ENCODE results near the gene PLXNA2. TPM values are rescaled to one million over a fixed set of nuclear protein-coding genes. Genes with fewer than 3 reads are reported as not detected.

PLXNA2 gene
- total RNA-seq, 1 donor from 2014 or later, result 37.9 TPM

DNA sequence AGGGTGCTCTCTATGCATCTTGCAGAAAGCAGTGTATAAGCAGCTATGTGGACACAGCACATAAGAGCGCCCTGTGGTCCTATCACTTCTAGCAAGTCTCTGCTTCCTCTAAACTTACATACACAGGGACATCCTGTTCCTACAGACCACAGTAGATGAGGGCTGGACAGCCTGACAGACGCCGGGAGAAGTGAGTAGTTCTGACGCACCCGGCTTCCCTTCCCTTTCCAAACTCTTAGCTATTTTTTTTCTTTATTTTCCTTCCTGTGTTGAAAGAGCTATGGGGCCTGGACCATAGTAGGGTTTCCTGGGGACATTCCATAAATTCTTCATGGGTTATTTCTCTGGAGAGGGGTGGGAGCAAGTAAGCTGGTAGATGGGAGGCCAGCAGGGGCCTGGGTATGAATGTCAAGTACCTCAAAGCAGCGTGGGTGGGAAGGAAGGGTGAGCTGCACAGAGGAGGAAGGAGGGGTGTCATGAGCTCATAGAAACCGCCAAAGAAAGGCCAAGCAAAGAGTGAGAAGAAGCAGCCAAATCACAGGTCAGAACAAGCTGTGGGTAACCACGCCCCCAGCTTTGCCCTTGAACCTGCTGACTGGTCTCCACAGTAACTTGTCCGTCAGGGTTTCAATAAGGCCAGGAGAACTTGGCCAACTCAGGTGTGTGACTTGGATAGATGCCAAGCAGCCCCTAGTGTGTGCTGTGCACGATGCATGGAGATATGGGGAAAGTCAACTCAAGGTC is 36.6 kb downstream of the PLXNA2 start:
- DNase-seq (ENCODE audit: low spot score in 2 of 2), result no peak
- no peak for FAIRE-seq

DNA sequence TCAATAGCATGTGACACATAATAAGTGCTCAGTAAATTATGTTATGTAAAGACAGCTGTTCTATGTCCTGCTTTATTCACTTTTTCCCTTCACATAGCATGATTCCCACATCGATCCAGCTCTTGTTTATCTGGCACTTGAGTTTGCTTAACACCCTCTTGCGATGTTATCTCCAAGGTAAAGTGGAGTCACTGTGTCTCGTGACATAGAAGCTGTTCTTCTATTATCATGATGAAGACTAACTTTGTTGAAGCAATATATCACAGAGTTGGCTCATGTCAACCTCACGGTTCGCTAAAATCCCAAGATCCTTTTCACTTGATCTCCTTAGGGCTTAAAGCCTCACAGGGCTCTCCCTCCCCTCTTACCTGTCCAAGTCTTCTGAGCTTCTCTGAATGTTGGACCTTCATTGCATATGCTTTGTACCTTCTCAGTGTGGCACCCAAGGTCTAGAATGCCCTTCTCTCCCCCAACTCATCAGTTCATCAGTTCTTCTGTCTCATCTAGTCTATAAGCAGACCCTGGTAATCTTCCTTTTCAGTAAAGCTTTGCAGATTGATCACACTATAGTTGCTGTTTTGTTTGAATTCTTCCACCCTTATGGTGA is 38.0 kb downstream of the PLXNA2 start:
- no peak for DNase-seq (ENCODE audit: low spot score in 2 of 2)

DNA sequence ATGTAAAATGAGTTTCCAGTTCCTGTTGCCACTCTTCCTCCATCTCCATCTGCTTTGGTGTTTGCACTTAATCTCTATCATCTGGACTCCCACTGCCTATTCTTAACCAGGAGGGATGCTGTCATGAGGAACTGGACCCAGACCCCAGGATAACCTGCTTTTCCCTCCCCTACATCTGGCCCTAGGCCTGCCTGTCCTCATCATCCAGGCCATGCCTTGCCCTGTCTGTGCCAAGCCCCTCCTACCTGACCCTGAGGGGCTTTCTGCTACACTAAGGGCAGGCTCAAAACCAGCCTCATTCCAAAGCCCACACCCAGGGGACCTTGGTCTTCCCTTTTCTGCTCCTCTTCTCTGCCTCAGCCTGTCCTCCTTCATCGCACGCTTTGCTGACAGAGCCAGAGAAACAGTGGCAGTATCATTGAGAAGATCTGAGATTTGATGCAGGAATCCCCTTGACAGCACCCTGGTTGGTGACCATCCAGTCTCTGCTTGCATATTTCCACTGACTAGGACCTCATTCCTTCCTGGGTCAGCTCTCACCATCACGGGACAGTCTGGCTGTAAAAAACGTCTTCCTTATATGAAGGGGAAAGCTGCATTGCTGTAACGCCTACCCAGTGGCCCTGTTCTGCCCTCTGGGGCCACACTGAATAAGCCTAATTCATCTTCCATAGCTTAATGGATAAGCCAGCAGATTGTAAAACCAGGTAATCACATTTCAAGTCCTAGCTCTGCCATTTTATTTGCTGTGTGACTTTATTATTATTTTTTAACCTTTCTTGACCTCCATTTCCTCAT is 38.8 kb downstream of the PLXNA2 start:
- FAIRE-seq, result no peak
- DNase-seq (ENCODE audit: low spot score in 2 of 2), result no peak

More for the DNA sequence above, 38.0 kb downstream of the PLXNA2 start:
- no peak for FAIRE-seq

DNA sequence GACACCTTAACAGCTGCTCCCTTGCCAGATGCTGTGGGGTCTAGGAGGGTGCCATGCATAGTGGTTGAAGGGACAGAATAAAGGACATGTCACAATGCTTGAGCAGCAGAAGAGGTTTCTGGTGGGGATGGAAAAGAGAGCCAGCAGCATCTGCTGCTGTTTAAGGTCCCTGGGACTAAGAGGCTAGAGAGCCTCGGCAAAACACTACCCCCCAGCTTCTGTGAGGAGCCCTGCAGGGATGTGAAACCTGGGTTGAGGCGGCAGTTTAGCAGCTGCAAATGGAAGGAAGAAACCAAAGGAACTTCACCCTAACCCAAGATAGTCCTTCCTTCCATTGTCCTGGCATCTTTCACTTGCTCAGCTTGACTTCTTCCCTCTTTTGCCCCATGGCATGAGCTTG is 39.4 kb downstream of the PLXNA2 start:
- no peak for DNase-seq (ENCODE audit: low spot score in 2 of 2)
- no peak for FAIRE-seq

DNA sequence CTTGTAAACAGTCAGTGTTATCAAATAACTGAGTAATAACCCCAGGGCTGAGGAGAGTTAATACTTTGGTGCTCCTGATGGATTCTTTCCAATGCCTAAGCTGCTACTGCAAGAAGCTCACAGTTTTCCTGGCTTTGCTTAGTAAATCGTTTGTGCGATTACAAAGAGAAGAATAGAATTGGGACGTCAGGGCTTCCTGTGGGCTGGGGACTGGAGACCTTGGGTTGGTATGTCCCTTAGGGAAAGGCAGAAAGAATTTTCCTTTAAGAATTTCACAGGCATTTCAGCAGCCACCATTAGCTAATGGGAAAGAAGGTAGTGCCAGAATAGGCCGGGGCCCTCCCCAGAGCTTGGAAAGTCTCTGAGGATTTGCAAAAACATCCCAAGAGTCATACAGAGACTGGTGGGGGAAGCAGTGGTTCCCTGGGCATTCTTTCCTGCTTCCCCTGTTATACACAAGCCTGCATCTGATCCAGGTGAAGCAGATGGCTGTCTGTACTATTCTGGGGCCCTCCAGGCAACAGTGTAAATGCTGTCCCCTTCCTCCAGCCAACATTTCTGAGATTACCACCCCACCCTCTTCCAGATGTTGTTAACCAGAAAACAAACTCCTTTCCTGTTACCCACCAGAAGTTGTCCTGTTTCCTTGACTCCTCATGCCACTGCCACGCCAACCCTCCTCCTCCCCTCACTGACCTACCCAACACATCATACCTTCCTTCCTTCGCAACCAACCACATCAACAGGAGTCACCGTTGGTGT is 40.2 kb downstream of the PLXNA2 start:
- FAIRE-seq, result no peak
- no peak for DNase-seq (ENCODE audit: low spot score in 2 of 2)

DNA sequence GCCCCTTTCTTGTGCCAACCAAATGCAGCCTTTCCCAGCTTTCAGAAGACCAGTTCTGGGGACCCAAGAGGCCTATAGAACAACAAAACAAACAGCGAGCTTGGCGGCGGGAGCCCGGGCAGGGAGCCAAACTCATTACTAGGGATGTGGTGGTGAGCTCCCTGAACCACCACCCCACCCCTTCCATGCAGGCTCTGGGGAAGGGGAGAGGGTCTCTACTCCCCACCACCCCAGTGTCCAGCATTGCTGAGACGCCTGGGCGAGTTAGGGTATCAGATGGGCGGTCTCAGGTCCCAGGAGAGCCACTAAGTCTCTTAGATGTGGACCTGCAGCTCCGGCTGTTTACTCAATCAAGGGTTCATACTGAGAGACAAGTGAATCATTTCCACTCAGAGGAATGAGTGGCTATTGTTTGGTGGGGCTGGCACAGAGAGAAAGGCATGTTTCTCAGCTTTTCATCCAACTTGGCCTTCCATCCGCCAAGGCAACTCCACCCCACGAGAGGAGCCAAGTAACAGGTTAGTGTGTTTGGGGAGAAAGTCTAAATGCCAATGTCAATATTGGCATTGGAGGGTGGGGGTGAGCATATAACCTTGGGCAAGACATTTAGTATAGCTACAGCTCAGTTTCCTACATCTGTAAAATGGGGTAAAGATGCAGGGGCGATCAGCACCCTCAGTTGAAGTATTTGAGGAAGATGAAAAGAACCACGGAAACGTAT is 40.9 kb downstream of the PLXNA2 start:
- DNase-seq (ENCODE audit: low spot score in 2 of 2) (no peak), FAIRE-seq (no peak)

DNA sequence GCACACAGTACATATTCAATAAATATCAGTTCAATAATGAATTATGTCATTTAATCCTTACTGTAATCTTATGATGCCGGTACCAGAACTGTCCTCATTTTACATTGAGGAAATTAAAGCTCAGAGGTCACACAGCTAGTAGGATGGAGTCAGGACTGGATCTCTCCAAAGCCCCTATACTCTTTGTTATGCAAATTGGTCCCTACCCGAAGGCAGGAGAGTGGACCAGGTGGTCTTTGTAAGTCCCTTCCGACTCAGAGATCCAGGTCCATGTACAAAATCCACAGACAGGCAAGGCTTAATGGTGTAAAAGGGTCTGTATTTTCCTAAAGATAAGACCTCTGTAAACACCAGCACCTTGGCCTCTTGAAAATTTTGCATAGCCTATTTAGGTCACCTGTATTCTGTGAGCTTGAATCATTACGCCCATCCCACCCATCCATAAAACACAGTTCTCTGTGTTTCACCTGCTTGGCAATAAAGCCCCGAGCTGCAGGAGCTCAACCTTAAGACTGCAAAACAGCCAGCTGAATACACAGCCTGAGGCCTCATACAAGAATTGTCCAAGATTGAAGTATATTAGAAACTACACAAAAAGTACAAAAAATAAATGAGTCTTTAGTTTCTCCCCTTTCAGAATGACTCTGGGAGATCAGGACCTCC is 41.7 kb downstream of the PLXNA2 start:
- DNase-seq (ENCODE audit: low spot score in 2 of 2) (no peak), FAIRE-seq (no peak)

DNA sequence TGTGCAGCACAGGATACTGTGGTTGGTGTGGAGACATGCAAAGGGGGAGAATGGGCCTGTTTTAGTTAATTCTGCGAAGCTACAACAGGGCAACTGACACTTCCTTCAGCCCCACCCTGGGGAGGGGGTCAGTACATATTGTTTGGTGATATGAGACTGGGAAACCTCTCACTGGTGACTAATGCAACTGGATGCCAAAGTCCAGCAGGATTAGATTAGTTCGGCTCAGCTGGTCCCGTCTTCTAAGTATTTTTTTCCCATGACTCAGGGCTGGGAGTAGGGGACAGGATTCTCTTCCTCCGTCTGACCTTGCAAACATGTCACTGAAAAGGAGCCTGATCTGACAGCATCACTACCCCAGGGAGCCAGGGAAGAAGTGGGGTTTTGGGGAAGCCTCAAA is 43.0 kb downstream of the PLXNA2 start:
- FAIRE-seq (no peak), DNase-seq (ENCODE audit: low spot score in 2 of 2) (no peak)

DNA sequence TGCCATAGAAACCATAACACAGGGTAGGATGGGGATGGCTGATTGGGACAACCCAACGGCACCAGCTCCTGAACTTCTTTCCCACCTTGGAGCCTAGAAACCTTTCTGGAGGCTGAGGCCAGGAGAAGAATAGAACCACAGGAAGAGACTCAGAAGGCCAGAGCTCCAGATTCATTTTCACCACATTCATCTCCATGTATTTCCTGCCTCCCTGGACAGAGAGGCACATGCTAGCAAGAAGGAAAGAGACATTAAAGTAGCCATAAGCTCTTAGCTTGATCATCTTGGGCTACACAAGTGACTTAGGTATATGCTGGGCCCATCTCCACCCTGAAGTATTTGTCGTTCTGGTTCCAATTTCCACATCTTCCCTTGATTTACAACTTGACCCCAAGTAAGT is 44.1 kb downstream of the PLXNA2 start:
- no peak for DNase-seq (ENCODE audit: low spot score in 2 of 2)
- FAIRE-seq, result no peak

DNA sequence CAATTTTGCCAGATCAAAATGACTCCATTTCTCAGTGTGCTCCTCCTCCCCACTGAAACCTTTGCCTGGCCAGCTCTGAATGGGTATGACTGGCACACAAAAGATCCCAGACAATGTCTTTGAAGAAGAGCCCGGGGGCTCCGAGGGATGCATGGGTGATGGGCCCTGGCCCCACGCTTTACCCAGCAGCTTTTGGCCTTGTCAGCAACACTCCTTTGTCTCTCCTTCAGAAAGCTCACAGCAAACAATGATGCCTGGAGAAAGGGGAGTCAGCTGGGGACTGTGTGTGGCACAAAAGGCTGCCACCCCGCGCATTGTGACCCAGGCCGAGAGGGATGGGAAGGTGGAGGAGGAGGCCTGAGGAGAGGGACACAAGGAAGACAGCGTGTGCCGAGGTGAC is 45.9 kb downstream of the PLXNA2 start:
- no peak for DNase-seq (ENCODE audit: low spot score in 2 of 2)
- no peak for FAIRE-seq

DNA sequence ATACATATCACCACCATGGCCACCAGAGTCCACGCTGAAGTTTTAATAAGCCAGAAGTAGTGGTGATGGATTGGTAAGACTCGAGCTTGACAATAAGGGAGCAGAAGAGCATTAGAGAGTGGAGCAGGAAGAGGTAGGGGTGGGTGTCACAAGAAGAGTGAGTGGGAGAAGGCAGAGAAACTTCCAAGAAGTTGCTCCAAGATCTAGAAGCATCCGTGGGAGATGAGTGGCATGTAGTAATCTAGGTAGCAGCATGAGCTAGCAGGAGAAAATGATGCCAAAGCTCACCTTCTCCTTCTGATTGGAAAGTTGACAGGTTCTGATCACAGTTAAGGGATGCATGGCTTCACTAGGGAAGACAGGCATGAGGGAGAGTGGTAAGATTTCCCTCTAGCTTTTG is 49.2 kb downstream of the PLXNA2 start:
- DNase-seq (ENCODE audit: low spot score in 2 of 2) (no peak), FAIRE-seq (no peak)

DNA sequence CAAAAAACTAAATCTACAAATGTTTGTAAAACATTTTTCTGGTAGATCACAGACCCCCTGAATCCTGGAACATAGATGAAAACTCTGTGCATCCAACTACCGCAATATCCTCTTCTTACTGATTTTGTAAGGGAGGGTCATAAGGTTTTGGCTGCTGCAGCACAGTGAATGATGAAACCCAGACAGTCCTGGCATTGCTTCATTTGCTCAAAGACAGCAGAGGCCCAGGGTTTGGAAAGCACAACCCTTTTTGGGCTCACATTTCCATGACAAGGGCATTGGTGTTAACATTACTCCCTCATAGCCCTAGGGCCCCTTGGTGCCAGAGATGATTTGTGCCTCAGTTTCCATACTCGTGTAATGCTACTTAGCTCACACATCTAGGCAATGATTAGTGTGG is 51.2 kb downstream of the PLXNA2 start:
- no peak for DNase-seq (ENCODE audit: low spot score in 2 of 2)
- no peak for FAIRE-seq

DNA sequence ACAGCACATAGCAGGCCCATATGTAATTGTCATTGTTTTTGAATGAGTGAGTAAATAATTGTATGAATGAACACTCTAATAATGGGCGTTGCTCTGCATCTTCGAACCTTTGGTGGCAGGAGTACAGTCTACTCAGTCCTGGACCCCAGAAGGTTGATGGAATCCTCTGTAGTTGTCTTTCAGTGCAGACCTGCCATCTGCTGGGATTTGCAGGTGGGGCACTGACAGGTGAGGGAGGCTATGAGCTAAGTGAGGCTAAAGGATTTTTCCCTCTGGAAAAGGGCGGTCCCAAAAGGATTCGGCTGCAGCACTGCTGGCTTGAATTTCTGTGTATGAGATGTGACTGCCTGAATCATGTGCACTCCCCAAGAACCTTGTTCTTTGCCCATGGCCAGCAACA is 53.4 kb downstream of the PLXNA2 start:
- FAIRE-seq (no peak), DNase-seq (ENCODE audit: low spot score in 2 of 2) (no peak)

DNA sequence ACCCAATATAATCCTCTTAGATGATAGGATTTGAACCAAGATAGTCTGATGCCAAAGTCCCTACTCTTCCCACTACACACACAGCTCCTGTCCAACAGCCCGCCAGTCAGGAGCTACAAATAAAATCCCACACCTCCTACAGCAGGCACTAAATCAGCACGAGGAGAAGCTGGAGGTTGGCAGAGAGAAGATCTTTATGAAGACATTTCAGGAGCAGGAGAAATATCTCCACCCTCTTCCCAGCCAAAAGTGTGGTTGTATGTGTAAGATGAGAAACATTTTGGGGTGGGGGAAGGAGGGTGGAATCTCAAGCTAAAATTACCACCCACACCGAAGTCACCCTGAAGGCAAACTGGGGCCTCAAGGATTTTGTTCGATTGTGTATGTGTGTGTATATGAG is 54.5 kb downstream of the PLXNA2 start:
- FAIRE-seq (no peak), DNase-seq (ENCODE audit: low spot score in 2 of 2) (no peak)

DNA sequence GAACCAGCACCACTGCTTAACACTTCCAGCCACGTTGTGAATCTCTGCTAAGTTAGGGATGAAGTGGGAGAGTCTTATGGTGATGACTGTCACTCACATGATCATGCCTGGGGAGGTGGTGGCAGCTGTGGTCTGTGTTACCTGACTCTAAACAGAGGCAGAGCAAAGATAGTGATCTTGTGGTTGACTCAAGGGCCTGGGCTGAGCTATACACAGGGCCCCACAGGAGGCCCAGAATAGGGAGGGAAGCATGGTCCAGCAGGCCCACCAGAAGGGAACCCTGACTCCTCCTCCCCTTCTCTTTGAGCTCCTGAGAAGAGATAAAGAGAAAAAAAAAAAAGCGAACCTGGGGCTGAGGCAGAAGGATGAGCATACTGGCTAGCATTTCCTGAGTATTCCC is 55.0 kb downstream of the PLXNA2 start:
- DNase-seq (ENCODE audit: low spot score in 2 of 2) (no peak), FAIRE-seq (no peak)

DNA sequence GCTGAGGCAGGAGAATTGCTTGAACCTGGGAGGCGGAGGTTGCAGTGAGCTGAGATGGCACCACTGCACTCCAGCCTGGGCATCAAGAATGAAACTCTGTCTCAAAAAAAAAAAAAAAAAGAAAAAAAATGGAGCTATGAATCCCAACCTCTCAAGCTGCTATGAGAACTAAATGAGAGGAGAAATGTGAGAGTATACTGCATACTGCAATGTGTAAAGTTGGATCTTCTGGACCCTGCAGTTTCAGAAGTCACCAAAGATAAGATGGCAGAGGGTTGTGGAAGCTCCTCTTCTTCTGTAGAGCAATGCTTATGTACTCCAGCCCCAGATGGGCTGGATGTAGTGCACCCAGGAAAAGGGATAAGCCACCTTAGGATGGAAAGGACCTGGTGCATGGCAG is 55.6 kb downstream of the PLXNA2 start:
- no peak for DNase-seq (ENCODE audit: low spot score in 2 of 2)
- no peak for FAIRE-seq

DNA sequence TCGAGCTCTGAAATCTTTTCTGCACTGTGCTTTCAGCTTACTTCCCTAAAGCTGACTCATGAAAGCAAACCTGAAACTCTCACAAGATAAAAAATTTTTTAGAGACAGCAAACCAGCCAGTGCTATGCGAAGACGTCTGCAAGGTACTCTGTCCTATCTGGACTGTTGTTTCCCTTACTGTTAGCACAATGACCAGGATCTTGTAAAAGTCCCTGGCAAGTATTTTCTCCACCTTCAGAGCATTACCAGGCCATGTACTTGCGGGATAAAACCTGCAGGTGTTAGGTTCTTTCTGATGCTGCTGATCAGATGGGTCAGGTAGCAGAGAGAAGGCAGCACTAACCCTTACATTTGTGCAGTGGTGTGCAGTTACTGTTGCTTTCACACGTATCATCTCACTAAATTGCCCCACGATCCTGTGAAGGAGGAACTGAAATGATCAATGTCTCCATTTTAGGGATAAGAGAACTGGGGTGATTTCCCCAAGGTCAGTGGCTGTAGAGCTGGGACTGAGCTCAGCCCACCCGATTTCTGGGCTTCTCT is 56.6 kb downstream of the PLXNA2 start:
- no peak for DNase-seq (ENCODE audit: low spot score in 2 of 2)
- no peak for FAIRE-seq

DNA sequence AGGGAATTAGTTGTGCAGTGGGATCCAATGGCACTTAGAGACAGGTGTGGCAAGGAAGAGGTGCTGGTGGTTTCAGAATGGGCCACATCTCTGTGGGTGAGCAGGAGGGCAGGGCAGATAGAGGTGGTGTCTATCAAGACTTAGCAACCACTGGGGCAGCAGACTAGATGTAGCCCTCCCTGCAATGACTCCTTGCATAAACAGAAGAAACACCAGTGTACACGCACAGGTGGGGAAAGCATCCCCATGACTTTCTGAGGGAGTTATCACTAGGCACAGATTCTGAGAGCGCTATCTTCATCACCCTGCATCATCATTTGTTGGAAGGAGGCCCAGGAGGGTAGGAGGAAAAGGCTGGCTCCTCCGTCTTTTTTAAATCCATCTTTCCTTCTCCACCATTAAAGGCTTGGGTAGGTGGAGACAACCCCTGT is 58.4 kb downstream of the PLXNA2 start:
- DNase-seq (ENCODE audit: low spot score in 2 of 2), result no peak

DNA sequence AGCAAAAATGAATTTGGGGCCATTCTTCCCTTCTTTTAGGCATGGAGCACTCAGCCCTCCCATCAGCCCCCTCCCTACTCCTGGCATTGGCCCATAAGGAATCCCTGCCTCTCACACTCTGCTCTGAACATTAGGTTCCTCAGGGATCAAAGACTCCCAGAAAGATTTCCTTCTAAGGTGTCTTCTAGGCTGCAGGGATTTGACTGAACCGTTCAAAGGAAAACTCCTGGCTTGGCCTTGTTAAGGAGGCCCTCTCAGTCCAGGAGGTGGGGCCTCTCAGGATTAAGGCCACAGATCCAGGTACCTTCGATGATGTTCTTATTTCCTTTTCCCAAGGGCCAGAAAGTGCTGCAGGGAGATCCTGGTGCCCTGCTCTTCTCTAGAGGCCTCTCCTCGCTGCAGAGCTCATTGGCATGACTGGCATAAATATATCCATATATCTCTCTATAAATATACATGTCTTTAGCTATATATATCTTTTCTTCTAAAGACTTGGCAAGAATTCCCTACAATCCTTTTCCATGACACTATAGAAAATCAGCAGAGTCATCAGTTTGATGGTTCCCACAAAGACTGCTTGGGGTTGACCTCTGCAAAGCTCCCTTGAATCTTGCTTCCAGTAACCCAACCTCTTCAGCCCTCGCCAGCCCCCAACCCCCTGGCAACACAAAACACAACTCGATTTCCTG is 59.1 kb downstream of the PLXNA2 start:
- DNase-seq (ENCODE audit: low spot score in 2 of 2) (no peak), FAIRE-seq (no peak)

More for the DNA sequence above, 58.4 kb downstream of the PLXNA2 start:
- no peak for FAIRE-seq

Measured in frontal cortex (tissue), 4 donors.